ENCODE results near the gene FRMD4A. TPM values are rescaled to one million over a fixed set of nuclear protein-coding genes. Genes with fewer than 3 reads are reported as not detected.

The FRMD4A gene
- total RNA-seq, 4 donors from 2014 or later: 13.7 to 27.2 (median 19.6) TPM

DNA sequence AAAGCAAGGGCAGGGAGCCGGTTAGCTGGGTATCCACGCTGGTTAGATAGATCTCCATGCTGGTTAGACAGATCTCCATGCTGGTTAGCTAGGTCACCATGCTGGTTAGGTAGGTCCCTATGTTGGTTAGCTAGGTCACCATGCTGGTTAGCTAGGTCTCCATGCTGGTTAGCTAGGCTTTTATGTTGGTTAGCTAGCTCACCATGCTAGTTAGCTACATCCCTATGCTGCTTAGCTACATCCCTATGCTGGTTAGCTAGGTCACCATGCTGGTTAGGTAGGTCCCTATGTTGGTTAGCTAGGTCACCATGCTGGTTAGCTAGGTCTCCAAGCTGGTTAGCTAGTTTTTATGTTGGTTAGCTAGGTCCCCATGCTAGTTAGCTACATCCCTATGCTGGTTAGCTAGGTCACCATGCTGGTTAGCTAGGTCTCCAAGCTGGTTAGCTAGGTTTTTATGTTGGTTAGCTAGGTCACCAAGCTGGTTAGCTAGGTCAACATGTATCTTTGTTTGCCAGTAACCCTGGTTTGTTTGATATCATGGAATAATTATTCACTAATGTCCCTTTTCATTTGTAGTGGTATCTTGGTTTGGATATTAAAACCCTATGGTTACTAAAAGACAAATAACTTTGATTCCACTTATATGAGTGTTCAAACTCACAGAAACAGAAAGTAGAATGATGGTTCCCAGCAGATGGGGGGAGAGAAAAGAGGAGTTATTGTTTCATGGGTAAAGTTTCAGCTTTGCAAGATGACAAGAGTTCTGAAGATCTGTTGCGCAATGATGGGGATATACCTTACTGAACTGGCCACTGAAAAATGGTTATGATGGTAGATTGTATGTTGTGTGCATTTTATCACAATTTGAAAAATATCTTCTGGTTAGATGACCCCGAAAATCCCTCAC lies 607.7 kb downstream of the FRMD4A start:
- ATAC-seq: no peak
- 87 to 100% methylated on average over 1 to 2 of the region's 4 CpGs for WGBS, 2 donors (ENCODE audit: low coverage in 1 of 2)
- Histone ChIP-seq H3K4me1 (peaks cover 0 to 22% (median 0%) of the 10 kb centered on the region in 3 donors), H3K27me3 (no peaks in the 10 kb centered on the region), H3K36me3 (peaks cover 0 to 25% of the 10 kb centered on the region in 2 donors), H3K27ac (no peak overlapping the region), H3K9me3 (no peaks in the 10 kb centered on the region), H3K4me3 (no peak overlapping the region)
- no peak for TF ChIP-seq POLR2A (IDR thresholded peaks at IDR 0.05)
- TF ChIP-seq, protein P1, sequence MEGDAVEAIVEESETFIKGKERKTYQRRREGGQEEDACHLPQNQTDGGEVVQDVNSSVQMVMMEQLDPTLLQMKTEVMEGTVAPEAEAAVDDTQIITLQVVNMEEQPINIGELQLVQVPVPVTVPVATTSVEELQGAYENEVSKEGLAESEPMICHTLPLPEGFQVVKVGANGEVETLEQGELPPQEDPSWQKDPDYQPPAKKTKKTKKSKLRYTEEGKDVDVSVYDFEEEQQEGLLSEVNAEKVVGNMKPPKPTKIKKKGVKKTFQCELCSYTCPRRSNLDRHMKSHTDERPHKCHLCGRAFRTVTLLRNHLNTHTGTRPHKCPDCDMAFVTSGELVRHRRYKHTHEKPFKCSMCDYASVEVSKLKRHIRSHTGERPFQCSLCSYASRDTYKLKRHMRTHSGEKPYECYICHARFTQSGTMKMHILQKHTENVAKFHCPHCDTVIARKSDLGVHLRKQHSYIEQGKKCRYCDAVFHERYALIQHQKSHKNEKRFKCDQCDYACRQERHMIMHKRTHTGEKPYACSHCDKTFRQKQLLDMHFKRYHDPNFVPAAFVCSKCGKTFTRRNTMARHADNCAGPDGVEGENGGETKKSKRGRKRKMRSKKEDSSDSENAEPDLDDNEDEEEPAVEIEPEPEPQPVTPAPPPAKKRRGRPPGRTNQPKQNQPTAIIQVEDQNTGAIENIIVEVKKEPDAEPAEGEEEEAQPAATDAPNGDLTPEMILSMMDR (IDR thresholded peaks at IDR 0.05): no peak
- no peak for TF ChIP-seq POLR2AphosphoS5 (IDR thresholded peaks at IDR 0.05)
- TF ChIP-seq EP300 (IDR thresholded peaks at IDR 0.05): no peak

DNA sequence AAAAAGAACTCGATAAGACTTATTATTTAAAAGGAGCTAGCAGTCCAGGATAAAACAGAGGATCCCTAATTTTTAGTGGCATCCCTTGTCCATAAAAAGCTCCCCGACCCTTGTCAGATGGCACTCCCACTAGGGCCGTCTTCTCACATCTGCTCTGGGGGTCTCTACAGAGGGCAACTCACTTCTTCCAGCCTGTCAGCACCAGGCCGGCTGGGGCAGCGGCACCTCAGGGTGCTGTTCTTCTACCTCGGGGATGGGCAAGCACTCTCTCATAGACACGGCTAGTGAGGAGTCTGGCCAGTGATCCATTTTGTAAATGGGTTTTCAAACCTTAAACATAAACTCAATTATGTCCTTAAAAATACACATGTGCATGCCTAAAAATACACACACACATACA lies 609.2 kb downstream of the FRMD4A start:
- Histone ChIP-seq H3K4me3 (no peak overlapping the region), H3K9me3 (no peaks in the 10 kb centered on the region), H3K27ac (no peak overlapping the region), H3K4me1 (peaks cover 0 to 36% (median 4%) of the 10 kb centered on the region in 3 donors), H3K36me3 (peaks cover 0 to 10% of the 10 kb centered on the region in 2 donors), H3K27me3 (no peaks in the 10 kb centered on the region)
- 87 to 100% methylated on average over 2 to 7 of the region's 7 CpGs for WGBS, 2 donors (ENCODE audit: low coverage in 1 of 2)
- ATAC-seq: no peak
- TF ChIP-seq, protein P1 (IDR thresholded peaks at IDR 0.05): no peak
- TF ChIP-seq POLR2AphosphoS5 (IDR thresholded peaks at IDR 0.05) (no peak), POLR2A (IDR thresholded peaks at IDR 0.05) (no peak), EP300 (IDR thresholded peaks at IDR 0.05) (no peak)

DNA sequence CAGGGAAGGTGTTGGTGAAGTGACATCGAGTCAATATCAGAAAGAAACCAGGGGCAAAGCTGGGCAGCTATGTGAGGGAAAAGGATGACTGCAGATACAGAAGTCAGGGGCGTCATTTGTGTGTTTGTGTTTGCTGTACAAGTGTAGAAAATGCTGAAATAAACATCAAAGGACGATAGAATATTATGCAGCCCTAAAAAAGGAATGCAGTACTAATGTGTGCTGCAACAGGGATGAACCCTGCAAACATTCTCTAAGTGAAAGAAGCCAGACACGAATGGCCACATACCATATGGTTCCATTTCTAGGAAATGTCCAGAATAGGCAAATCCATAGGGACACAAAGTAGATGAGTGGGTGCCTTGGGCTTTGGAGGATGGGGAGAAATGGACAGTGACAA lies 610.0 kb downstream of the FRMD4A start:
- Histone ChIP-seq H3K36me3 (peaks cover 0 to 10% of the 10 kb centered on the region in 2 donors), H3K4me3 (no peak overlapping the region), H3K27ac (no peak overlapping the region), H3K27me3 (no peaks in the 10 kb centered on the region), H3K4me1 (peaks cover 0 to 36% (median 4%) of the 10 kb centered on the region in 3 donors), H3K9me3 (no peaks in the 10 kb centered on the region)
- ATAC-seq: no peak
- TF ChIP-seq, protein P1 (IDR thresholded peaks at IDR 0.05): no peak
- TF ChIP-seq EP300 (IDR thresholded peaks at IDR 0.05): no peak
- TF ChIP-seq POLR2AphosphoS5 (IDR thresholded peaks at IDR 0.05): no peak
- TF ChIP-seq POLR2A (IDR thresholded peaks at IDR 0.05): no peak
- 76 to 89% methylated on average over 3 to 4 of the region's 4 CpGs for WGBS, 2 donors (ENCODE audit: low coverage in 1 of 2)

DNA sequence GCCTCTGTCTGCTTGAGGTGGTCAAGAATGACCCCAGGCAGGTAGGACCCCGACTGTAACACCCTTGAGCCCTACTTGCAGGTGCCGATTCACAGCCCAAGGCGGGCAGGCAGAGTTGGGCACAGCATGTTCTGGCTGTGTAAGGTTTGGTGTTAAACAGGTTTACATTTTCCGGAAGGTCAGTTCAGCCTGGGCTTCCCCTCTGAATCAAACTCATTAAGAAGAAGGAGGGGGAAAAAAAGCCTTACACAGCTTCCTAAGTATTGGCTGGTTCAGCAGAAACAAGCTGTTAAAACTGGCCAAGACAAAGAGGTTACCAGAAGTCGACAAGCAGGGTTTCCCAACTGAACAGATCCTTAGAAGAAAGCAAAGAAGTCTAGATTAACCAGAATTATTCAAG lies 611.3 kb downstream of the FRMD4A start:
- H3K9me3 ChIP-seq: no peaks in the 10 kb centered on the region
- H3K4me1 ChIP-seq: peaks cover 0 to 31% (median 4%) of the 10 kb centered on the region in 3 donors
- 48 to 65% methylated on average over 2 to 5 of the region's 5 CpGs for WGBS, 2 donors (ENCODE audit: low coverage in 1 of 2)
- no peak overlapping the region for H3K4me3 ChIP-seq
- ATAC-seq: no peak
- H3K27ac ChIP-seq: peak overlapping the region in 1 of 4 donors; percentile 11
- H3K27me3 ChIP-seq: no peaks in the 10 kb centered on the region
- H3K36me3 ChIP-seq: peaks cover 0 to 10% of the 10 kb centered on the region in 2 donors
- TF ChIP-seq POLR2AphosphoS5 (IDR thresholded peaks at IDR 0.05): peak; percentile 2
- no peak for TF ChIP-seq POLR2A (IDR thresholded peaks at IDR 0.05)

DNA sequence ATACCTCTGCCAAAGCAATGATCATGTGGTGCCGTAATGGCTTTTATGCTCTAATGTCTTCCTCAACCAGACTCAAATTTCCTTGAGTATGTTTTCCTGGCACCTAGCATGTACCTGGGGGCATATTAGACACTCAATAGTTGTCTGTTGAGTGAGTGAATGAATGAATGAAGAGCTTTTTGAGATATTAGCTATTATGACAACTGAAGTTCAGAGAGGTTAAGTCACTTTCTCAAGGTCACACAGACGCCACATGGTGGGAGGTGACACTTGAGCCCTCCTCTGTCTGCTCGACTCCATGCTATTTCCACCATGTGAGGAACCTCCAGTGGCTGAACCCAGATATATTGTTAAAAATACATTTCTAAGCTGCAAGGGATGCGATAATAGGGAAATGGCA lies 611.9 kb downstream of the FRMD4A start:
- H3K27ac ChIP-seq: peak overlapping the region in 3 of 4 donors; percentile 40 to 76 (median 72)
- H3K4me3 ChIP-seq: no peak overlapping the region
- peaks cover 0 to 31% (median 4%) of the 10 kb centered on the region in 3 donors for H3K4me1 ChIP-seq
- ATAC-seq: no peak
- no peaks in the 10 kb centered on the region for H3K27me3 ChIP-seq
- H3K9me3 ChIP-seq: no peaks in the 10 kb centered on the region
- TF ChIP-seq POLR2AphosphoS5 (IDR thresholded peaks at IDR 0.05) (no peak), POLR2A (IDR thresholded peaks at IDR 0.05) (no peak), EP300 (IDR thresholded peaks at IDR 0.05) (no peak)
- TF ChIP-seq, protein P1 (IDR thresholded peaks at IDR 0.05): no peak
- 86 to 96% methylated on average over 3 to 4 of the region's 4 CpGs for WGBS, 2 donors (ENCODE audit: low coverage in 1 of 2)
- H3K36me3 ChIP-seq: peaks cover 0 to 10% of the 10 kb centered on the region in 2 donors
